IMR-90 (cell line): ENCODE data around the gene LYRM4. TPM values are rescaled to one million over a fixed set of nuclear protein-coding genes. Genes with fewer than 3 reads are reported as not detected.

Source experiments
- ATAC-seq: fragments of 200-7000 bp; cut with Tn5 transposase; 2 replicates; pipeline ENCODE4 v1.9.1; 2020; ENCODE audit warnings: low read depth, mild to moderate bottlenecking, moderate library complexity
- BruUV-seq: library from RNA; stranded (reverse); fragments of 400-500 nt; replicated peaks from 2 replicates; lab custom pipeline; 2021; lab: Mats Ljungman, UMichigan
- CTCF ChIA-PET: fragments of 300-600 bp; formaldehyde crosslinking; extraction: SDS; loops from one replicate; lab custom pipeline; 2021; ENCODE audit warnings: antibody characterized with exemption; lab: Yijun Ruan, JAX
- POLR2A ChIA-PET: fragments of 300-600 bp; sonication (Branson Sonifier 250); formaldehyde crosslinking; loops from one replicate; lab custom pipeline; 2022; ENCODE audit warnings: antibody characterized with exemption; ENCODE audit not compliant: unreplicated experiment; lab: Charles Lee
- DNase-seq: peaks from one replicate; pipeline ENCODE4 v3.0.0; 2013
- H2AFZ ChIP-seq: replicated peaks from 2 replicates; pipeline ENCODE3; 2013; ENCODE audit warnings: low read length, mild to moderate bottlenecking; ENCODE audit not compliant: poor library complexity
- H2AK5ac ChIP-seq: 2 replicates; pipeline ENCODE4 v1.6.1; 2013; ENCODE audit warnings: low read depth, low read length, inconsistent platforms
- H2AK9ac ChIP-seq: replicated peaks from 2 replicates; pipeline ENCODE3; 2013; ENCODE audit warnings: mild to moderate bottlenecking, low read depth, low read length, moderate library complexity; ENCODE audit not compliant: poor library complexity
- H2BK120ac ChIP-seq: 2 replicates; pipeline ENCODE4 v1.6.1; 2013; ENCODE audit warnings: low read depth, low read length, inconsistent platforms
- H2BK15ac ChIP-seq: 3 replicates; pipeline ENCODE4 v1.6.1; 2013; ENCODE audit warnings: low read depth, low read length, inconsistent platforms
- H2BK20ac ChIP-seq: 2 replicates; pipeline ENCODE4 v1.6.1; 2013; ENCODE audit warnings: low read depth, mild to moderate bottlenecking, inconsistent platforms, low read length, moderate library complexity
- H2BK5ac ChIP-seq: 2 replicates; pipeline ENCODE4 v1.6.1; 2013; ENCODE audit warnings: mild to moderate bottlenecking, low read depth, low read length, inconsistent platforms; ENCODE audit not compliant: poor library complexity, severe bottlenecking
- H3K14ac ChIP-seq: replicated peaks from 2 replicates; pipeline ENCODE4 v1.6.1; 2013; ENCODE audit warnings: low read depth, low read length, inconsistent platforms
- H3K18ac ChIP-seq: 2 replicates; pipeline ENCODE4 v1.6.1; 2013; ENCODE audit warnings: low read depth, low read length, control low read depth
- H3K23ac ChIP-seq: 2 replicates; pipeline ENCODE4 v1.6.1; 2013; ENCODE audit warnings: low read depth, low read length, inconsistent platforms
- H3K27ac ChIP-seq: 2 replicates; pipeline ENCODE4 v1.5.1; 2013; ENCODE audit warnings: mild to moderate bottlenecking, control low read depth, low read length; ENCODE audit not compliant: insufficient read depth
- H3K27me3 ChIP-seq: 2 replicates; pipeline ENCODE4 v1.6.1; 2013; ENCODE audit warnings: low read length; ENCODE audit not compliant: control insufficient read depth, insufficient read depth
- H3K36me3 ChIP-seq: 2 replicates; pipeline ENCODE4 v1.6.1; 2013; ENCODE audit warnings: low read length, mixed read lengths; ENCODE audit not compliant: control insufficient read depth, insufficient read depth
- H3K4ac ChIP-seq: 2 replicates; pipeline ENCODE4 v1.6.1; 2013; ENCODE audit warnings: low read depth, low read length, inconsistent platforms
- H3K4me1 ChIP-seq: 2 replicates; pipeline ENCODE4 v1.6.1; 2013; ENCODE audit warnings: low read length, mixed read lengths; ENCODE audit not compliant: control insufficient read depth, insufficient read depth
- H3K4me2 ChIP-seq: 2 replicates; pipeline ENCODE4 v1.6.1; 2013; ENCODE audit warnings: low read depth, mild to moderate bottlenecking, control low read depth, low read length, moderate library complexity
- H3K4me3 ChIP-seq: 2 replicates; pipeline ENCODE4 v1.5.1; 2013; ENCODE audit warnings: low read depth, mild to moderate bottlenecking, control low read depth, low read length, moderate library complexity; ENCODE audit not compliant: insufficient read depth
- H3K56ac ChIP-seq: 2 replicates; pipeline ENCODE4 v1.6.1; 2013; ENCODE audit warnings: low read length, inconsistent platforms; ENCODE audit not compliant: insufficient read depth; ENCODE audit errors: extremely low read depth
- H3K79me1 ChIP-seq, 2 experiments: 2 replicates each; pipeline ENCODE4 v1.6.1; 2013; ENCODE audit warnings: low read length in 2 of 2, inconsistent platforms in 1 of 2, low read depth in 1 of 2
- H3K9ac ChIP-seq: 2 replicates; pipeline ENCODE4 v1.6.1; 2013; ENCODE audit warnings: low read depth, low read length, control low read depth
- H3K9me1 ChIP-seq: 2 replicates; pipeline ENCODE4 v1.6.1; 2013; ENCODE audit warnings: low read length, inconsistent platforms; ENCODE audit not compliant: insufficient read depth
- H3K9me3 ChIP-seq: 2 replicates; pipeline ENCODE4 v1.6.1; 2013; ENCODE audit warnings: low read length; ENCODE audit not compliant: control insufficient read depth, insufficient read depth
- H4K20me1 ChIP-seq: 2 replicates; pipeline ENCODE4 v1.6.1; 2013; ENCODE audit warnings: low read length, inconsistent platforms; ENCODE audit not compliant: insufficient read depth
- H4K5ac ChIP-seq: 2 replicates; pipeline ENCODE4 v1.6.1; 2013; ENCODE audit warnings: mild to moderate bottlenecking, low read depth, low read length, control low read depth
- H4K8ac ChIP-seq, 2 experiments: 2 replicates each; pipeline ENCODE4 v1.6.1; 2013; ENCODE audit warnings: low read depth in 2 of 2, low read length in 2 of 2, control low read depth in 1 of 2, inconsistent platforms in 1 of 2
- H4K91ac ChIP-seq: 2 replicates; pipeline ENCODE4 v1.6.1; 2013; ENCODE audit warnings: low read depth, low read length, inconsistent platforms; ENCODE audit not compliant: insufficient read depth
- MAFK ChIP-seq: IDR thresholded peaks from 2 replicates; pipeline ENCODE4 v1.6.1; 2012; ENCODE audit warnings: low read depth, low read length, improper control_type of control experiment
- MXI1 ChIP-seq: IDR thresholded peaks from 2 replicates; pipeline ENCODE4 v1.6.1; 2012; ENCODE audit warnings: low read depth, mild to moderate bottlenecking, low read length, moderate library complexity, borderline replicate concordance
- RAD21 ChIP-seq: IDR thresholded peaks from 2 replicates; pipeline ENCODE4 v1.6.1; 2012; ENCODE audit warnings: low read length, improper control_type of control experiment
- RCOR1 ChIP-seq: IDR thresholded peaks from 2 replicates; pipeline ENCODE4 v1.6.1; 2012; ENCODE audit warnings: mild to moderate bottlenecking, low read length, improper control_type of control experiment; ENCODE audit not compliant: insufficient replicate concordance
- WGBS, 2 experiments: methylation state at CpG; one replicate each; pipeline versions ENCODE4 v1.1.5 to v1.1.7; 2013; ENCODE audit warnings: missing lambda C conversion rate in 2 of 2; ENCODE audit not compliant: insufficient read length in 1 of 2; ENCODE audit errors: extremely low coverage in 2 of 2; 5-methylcytosine and 5-hydroxymethylcytosine counted together
- dilution Hi-C: fragments of 300-500 bp; cut with HindIII; formaldehyde crosslinking; loops from one replicate; pipeline ENCODE4 v1.14.3; 2018; ENCODE audit warnings: low sequenced_read_pairs; ENCODE audit not compliant: unreplicated experiment
- in situ Hi-C: fragments of 300-500 bp; cut with MboI; formaldehyde crosslinking; loops from 3 replicates; pipeline ENCODE4 v1.14.3; 2019; ENCODE audit warnings: low sequenced_read_pairs, inconsistent platforms, mixed read lengths
- intact Hi-C: fragments of 100-400 bp; cut with micrococcal nuclease; formaldehyde crosslinking; loops from 2 replicates; pipeline ENCODE4 v1.10.0; 2022
- polyA plus RNA-seq, 3 experiments: library from polyadenylated mRNA; depleted of rRNA; stranded (reverse); fragments of >200 nt; gene quantifications; 2 replicates each; pipeline ENCODE4 v1.2.3, GENCODE V29; 2012; ENCODE audit warnings: low replicate concordance in 1 of 3
- total RNA-seq: library from RNA; depleted of rRNA; stranded (reverse); fragments of >200 nt; gene quantifications from 2 replicates; pipeline ENCODE4 v1.2.3, GENCODE V29; 2012
- TF ChIP-seq, protein P1 (sequence below): conservative IDR thresholded peaks from 2 replicates; pipeline ENCODE4 v1.5.1; 2012; ENCODE audit warnings: mild to moderate bottlenecking, low read depth, low read length, improper control_type of control experiment

Gene LYRM4
- total and polyA plus RNA-seq, 2 of the 4 experiments (the other 2 are of a cell fraction): 11.5 to 26.6 TPM

DNA sequence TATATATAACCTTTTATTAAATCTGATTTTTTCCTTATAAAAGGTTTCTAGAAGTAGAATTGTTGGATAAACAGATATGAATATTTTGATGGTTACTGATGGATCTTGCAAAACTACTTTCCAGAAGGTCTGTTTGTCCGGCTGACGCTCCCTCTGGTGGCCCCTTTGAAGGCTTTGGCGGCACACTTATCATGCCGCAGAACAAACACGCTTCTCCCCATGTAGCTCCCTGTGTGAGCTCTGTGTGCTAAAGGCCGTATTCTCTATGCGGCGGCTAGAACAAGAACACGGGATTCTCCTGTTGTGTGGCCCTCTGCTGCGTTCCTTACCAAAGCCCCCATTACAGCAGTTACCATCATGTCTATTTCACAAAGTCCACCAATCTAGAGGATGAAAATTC lies 145.6 kb downstream of the LYRM4 start:
- Histone ChIP-seq H2BK120ac (no peak overlapping the region), H4K20me1 (no peaks in the 10 kb centered on the region; the same call in 1 of the 2 replicates), H3K18ac (no peak overlapping the region), H3K23ac (no peak overlapping the region), H3K9ac (no peak overlapping the region), H2AK9ac (no peak overlapping the region), H2AK5ac (no peak overlapping the region), H3K9me1 (peaks cover 3% of the 10 kb centered on the region; the same call in 1 of the 2 replicates), H4K91ac (no peak overlapping the region), H2BK15ac (no peak overlapping the region), H3K4ac (no peak overlapping the region), H2BK5ac (no peak overlapping the region), H3K36me3 (no peaks in the 10 kb centered on the region), H4K5ac (no peak overlapping the region), H4K8ac (no peak overlapping the region), H3K4me3 (no peak overlapping the region), H3K27ac (no peak overlapping the region), H3K9me3 (no peaks in the 10 kb centered on the region), H3K4me2 (no peak overlapping the region), H3K27me3 (no peaks in the 10 kb centered on the region; the same call in none of the 2 replicates), H2BK20ac (no peak overlapping the region), H3K79me1 (no peaks in the 10 kb centered on the region), H3K56ac (no peak overlapping the region), H3K14ac (no peak overlapping the region), H3K4me1 (peaks cover 2% of the 10 kb centered on the region; the same call in 1 of the 2 replicates), H2AFZ (no peak overlapping the region)
- DNase-seq (peak; percentile 31), ATAC-seq (peak; percentile 52; the same call in 1 of the 2 replicates)
- POLR2A ChIA-PET: no interaction called here
- in situ Hi-C loops (no loop called here), dilution Hi-C loops (no loop called here), intact Hi-C loops (loop anchor here (1.0 to 10.0 kb wide), 3 partner anchors 58 to 802 kb away; no protein-coding TSS in a partner anchor)
- WGBS, 2 experiments: 74% methylated on average over 3 of the region's 10 CpGs; no CpG with 5 or more reads in 1 of the 2 experiments
- CTCF ChIA-PET: no interaction called here
- BruUV-seq: no TSS peak
- TF ChIP-seq MXI1 (no peak), RAD21 (0 out of 2 replicates have a peak, but pooled peaks have one; percentile 15), RCOR1 (no peak), MAFK (no peak)
- TF ChIP-seq, protein P1, sequence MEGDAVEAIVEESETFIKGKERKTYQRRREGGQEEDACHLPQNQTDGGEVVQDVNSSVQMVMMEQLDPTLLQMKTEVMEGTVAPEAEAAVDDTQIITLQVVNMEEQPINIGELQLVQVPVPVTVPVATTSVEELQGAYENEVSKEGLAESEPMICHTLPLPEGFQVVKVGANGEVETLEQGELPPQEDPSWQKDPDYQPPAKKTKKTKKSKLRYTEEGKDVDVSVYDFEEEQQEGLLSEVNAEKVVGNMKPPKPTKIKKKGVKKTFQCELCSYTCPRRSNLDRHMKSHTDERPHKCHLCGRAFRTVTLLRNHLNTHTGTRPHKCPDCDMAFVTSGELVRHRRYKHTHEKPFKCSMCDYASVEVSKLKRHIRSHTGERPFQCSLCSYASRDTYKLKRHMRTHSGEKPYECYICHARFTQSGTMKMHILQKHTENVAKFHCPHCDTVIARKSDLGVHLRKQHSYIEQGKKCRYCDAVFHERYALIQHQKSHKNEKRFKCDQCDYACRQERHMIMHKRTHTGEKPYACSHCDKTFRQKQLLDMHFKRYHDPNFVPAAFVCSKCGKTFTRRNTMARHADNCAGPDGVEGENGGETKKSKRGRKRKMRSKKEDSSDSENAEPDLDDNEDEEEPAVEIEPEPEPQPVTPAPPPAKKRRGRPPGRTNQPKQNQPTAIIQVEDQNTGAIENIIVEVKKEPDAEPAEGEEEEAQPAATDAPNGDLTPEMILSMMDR: peak; percentile 21; the same call in 1 of the 2 replicates
